Duodenal mucosa (tissue), 2 donors: ENCODE measurements around the gene ARFGAP2.
"Not testable (repeated sequence)": the region's sequence is repeated elsewhere in the genome, so short reads cannot be mapped to it uniquely, and the experiment has no call there.

Experiments
- H3K27ac ChIP-seq: one replicate; pipeline ENCODE4 v1.7.0; 2013; ENCODE audit warnings: low read depth, low read length
- H3K27me3 ChIP-seq, 2 donors: one replicate each; pipeline ENCODE4 v1.7.0; 2013; ENCODE audit warnings: low read length in 2 of 2, control low read depth in 1 of 2; ENCODE audit not compliant: insufficient read depth in 2 of 2, control insufficient read depth in 1 of 2
- H3K36me3 ChIP-seq, 2 donors: one replicate each; pipeline ENCODE4 v1.7.0; 2013; ENCODE audit warnings: low read length in 2 of 2, control low read depth in 1 of 2; ENCODE audit not compliant: insufficient read depth in 2 of 2, control insufficient read depth in 1 of 2
- H3K4me1 ChIP-seq, 2 donors: one replicate each; pipeline ENCODE4 v1.7.0; 2013; ENCODE audit warnings: low read length in 2 of 2, control low read depth in 1 of 2; ENCODE audit not compliant: insufficient read depth in 2 of 2, control insufficient read depth in 1 of 2
- H3K4me3 ChIP-seq, 2 donors: one replicate each; pipeline ENCODE4 v1.7.0; 2013; ENCODE audit warnings: low read length in 2 of 2, low read depth in 1 of 2
- H3K9ac ChIP-seq, 2 donors: one replicate each; pipeline ENCODE4 v1.7.0; 2013; ENCODE audit warnings: low read length in 2 of 2, low read depth in 1 of 2
- H3K9me3 ChIP-seq, 2 donors: one replicate each; pipeline ENCODE4 v1.7.0; 2013; ENCODE audit warnings: low read length in 2 of 2, control low read depth in 1 of 2; ENCODE audit not compliant: control insufficient read depth in 1 of 2

ARFGAP2 gene

DNA sequence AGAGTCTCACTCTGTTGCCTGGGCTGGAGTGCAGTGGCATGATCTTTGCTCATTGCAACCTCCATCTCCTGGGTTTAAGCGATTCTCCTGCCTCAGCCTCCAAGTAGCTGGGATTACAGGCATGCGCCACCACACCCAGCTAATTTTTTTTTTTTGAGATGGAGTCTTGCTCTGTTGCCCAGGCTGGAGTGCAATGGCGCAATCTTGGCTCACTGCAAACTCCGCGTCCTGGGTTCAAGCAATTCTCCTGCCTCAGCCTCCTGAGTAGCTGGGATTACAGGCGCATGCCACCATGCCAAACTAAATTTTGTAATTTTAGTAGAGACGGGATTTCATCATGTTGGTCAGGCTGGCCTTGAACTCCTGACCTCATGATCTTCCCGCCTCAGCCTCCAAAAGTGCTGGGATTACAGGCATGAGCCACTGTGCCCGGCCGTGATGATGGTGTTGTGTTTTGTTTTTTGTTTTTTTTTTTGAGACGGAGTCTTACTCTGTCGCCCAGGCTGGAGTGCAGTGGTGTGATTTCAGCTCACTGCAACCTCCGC is 31.4 kb upstream of the ARFGAP2 start:
- not testable (repeated sequence) for H3K27me3 ChIP-seq, H3K4me3 ChIP-seq, H3K9me3 ChIP-seq, H3K27ac ChIP-seq, H3K36me3 ChIP-seq, H3K4me1 ChIP-seq, H3K9ac ChIP-seq

- Histone ChIP-seq H3K4me1 (no peaks in the 10 kb centered on the region), H3K36me3 (no peaks in the 10 kb centered on the region), H3K9ac (no peak overlapping the region), H3K27me3 (no peaks in the 10 kb centered on the region), H3K9me3 (no peaks in the 10 kb centered on the region), H3K27ac (no peak overlapping the region), H3K4me3 (no peak overlapping the region)
These were observed 30.8 kb upstream of the ARFGAP2 start for GRCh38 chr11:47207459-47207858.

GRCh38 chr11:47206577-47206976 is 29.9 kb upstream of the ARFGAP2 start:
- not testable (repeated sequence) for H3K27me3 ChIP-seq, H3K27ac ChIP-seq, H3K4me3 ChIP-seq, H3K9me3 ChIP-seq, H3K9ac ChIP-seq, H3K36me3 ChIP-seq, H3K4me1 ChIP-seq

DNA sequence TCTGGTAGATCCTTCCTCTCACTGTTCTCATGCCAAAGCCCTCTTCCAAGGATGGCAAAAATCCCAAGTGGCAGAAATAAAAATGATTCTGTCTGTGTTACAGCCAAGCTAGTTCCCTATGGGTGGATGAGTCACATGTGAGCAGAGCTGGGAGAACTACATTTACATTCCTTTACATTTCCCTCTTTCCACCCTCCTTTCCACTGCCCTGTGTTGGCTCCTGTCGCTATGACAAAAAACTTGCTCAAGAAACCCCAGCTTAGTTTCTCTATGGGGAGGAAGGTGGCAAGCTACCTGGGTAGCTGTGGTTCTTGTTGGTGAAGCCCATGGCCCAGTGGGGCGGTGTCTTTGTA is 27.9 kb upstream of the ARFGAP2 start:
- H3K36me3 ChIP-seq: no peaks in the 10 kb centered on the region
- no peak overlapping the region for H3K4me3 ChIP-seq
- H3K9ac ChIP-seq: no peak overlapping the region
- H3K27ac ChIP-seq: no peak overlapping the region
- H3K9me3 ChIP-seq: no peaks in the 10 kb centered on the region
- no peaks in the 10 kb centered on the region for H3K4me1 ChIP-seq
- no peaks in the 10 kb centered on the region for H3K27me3 ChIP-seq

DNA sequence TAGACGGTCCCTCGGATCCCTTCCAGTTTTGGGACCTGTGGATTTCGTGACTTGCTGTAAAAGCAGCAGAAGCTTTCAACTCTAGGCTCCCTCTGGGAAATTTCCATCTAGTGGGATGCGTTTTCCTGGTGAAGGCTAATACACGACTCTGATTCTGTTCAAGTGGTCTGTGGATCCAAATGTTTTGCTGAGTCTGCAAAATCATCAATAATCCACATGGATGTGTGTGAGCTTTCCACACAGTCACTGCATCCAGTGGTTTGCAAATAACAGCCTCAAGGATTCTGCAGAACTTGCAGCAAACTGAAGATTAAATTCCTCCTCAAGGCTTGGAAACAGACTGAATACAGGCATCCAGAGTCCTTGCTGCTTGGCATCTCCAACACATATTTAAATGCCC is 25.9 kb upstream of the ARFGAP2 start:
- no peaks in the 10 kb centered on the region for H3K36me3 ChIP-seq
- H3K27me3 ChIP-seq: no peaks in the 10 kb centered on the region
- H3K4me3 ChIP-seq: no peak overlapping the region
- no peaks in the 10 kb centered on the region for H3K9me3 ChIP-seq
- no peaks in the 10 kb centered on the region for H3K4me1 ChIP-seq
- no peak overlapping the region for H3K27ac ChIP-seq
- H3K9ac ChIP-seq: no peak overlapping the region

- no peak overlapping the region for H3K27ac ChIP-seq
- H3K4me3 ChIP-seq: no peak overlapping the region
- H3K27me3 ChIP-seq: no peaks in the 10 kb centered on the region
- H3K9ac ChIP-seq: no peak overlapping the region
- no peaks in the 10 kb centered on the region for H3K9me3 ChIP-seq
- no peaks in the 10 kb centered on the region for H3K4me1 ChIP-seq
- H3K36me3 ChIP-seq: no peaks in the 10 kb centered on the region
These were observed 24.3 kb upstream of the ARFGAP2 start for GRCh38 chr11:47201015-47201414.

GRCh38 chr11:47198161-47198560 is 21.5 kb upstream of the ARFGAP2 start:
- not testable (repeated sequence) for H3K27ac ChIP-seq, H3K9ac ChIP-seq, H3K4me3 ChIP-seq, H3K4me1 ChIP-seq, H3K9me3 ChIP-seq, H3K27me3 ChIP-seq, H3K36me3 ChIP-seq

DNA sequence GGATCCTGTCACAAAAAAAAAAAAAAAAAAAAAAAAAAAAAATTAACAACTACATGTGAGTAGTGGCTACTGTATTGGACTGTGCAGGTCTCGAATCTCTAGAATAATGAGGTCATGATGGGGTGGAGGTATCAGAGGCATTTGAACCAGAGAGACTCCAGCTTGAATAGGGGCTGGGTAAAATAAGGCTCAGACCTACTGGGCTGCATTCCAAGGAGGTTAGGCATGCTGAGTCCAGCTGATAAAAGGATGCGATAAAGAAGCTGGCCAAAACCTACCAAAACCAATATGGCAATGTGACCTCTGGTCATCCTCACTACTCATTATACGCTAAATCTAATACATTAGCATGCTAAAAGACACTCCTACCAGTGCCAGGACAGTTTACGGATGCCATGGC is 15.4 kb upstream of the ARFGAP2 start:
- Histone ChIP-seq H3K27me3 (peaks cover 0 to 6% of the 10 kb centered on the region in 2 donors), H3K9me3 (no peaks in the 10 kb centered on the region), H3K27ac (no peak overlapping the region), H3K4me3 (no peak overlapping the region), H3K9ac (no peak overlapping the region), H3K4me1 (peaks cover 12 to 19% of the 10 kb centered on the region in 2 donors), H3K36me3 (no peaks in the 10 kb centered on the region)

DNA sequence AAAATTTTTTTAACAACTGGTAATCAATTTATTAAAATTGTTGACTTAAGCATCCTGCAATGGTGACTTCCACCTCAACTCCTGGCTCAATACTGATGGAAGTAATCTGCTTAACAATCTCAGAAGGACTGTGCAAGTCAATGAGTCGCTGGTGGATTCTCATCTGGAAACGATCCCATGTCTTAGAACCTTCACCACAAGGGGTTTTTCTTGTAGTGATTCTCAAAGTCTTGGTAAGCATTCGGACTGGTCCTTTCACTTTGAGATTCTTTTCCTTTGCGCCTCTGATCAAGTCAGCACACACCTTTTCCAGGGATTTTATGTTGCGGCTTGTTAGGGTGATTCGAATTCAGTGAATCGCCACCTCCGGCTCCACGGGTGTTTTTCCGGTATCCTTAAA is 14.5 kb upstream of the ARFGAP2 start:
- H3K4me1 ChIP-seq: peaks cover 12 to 27% of the 10 kb centered on the region in 2 donors
- not testable (repeated sequence) for H3K9ac ChIP-seq, H3K27ac ChIP-seq

DNA sequence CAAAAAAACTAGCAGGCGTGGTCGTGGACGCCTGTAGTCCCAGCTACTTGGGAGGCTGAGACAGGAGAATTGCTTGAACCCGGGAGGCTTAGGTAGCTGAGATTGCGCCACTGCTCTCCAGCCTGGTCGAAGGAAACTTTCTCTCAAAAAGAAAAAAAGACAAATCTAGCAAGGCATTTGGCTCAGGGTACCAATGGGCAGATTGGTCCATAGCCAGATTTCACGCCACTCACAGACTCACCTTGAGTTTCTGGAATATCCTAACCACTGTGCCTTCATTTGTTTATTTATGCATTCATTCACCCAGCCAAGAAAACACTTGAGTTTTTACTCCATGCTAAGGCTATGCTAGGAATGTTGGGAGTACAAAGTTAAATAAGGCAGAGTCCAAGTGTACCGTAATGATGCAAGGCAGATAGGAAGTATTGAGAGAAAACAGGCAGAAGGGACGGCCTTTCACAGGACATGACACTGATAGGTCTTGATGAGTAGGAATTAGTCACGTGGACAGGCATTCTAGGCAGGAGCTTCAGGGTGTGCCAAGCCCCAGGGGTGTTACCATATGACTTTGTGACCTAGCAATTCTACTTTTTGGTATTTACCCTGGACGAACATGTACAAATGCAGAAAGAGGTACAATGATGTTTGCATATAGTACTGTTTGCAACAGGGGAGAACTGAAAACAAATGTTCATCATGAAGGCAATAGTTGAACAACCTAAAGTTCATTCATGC is 12.6 kb upstream of the ARFGAP2 start:
- Histone ChIP-seq H3K36me3 (no peaks in the 10 kb centered on the region), H3K27me3 (peaks cover 0 to 11% of the 10 kb centered on the region in 2 donors), H3K4me1 (peaks cover 20 to 37% of the 10 kb centered on the region in 2 donors), H3K4me3 (no peak overlapping the region), H3K27ac (no peak overlapping the region), H3K9me3 (no peaks in the 10 kb centered on the region), H3K9ac (no peak overlapping the region)

More for the DNA sequence above, 14.5 kb upstream of the ARFGAP2 start:
- not testable (repeated sequence) for H3K27me3 ChIP-seq, H3K36me3 ChIP-seq, H3K4me3 ChIP-seq, H3K9me3 ChIP-seq
